Lower leg skin (tissue), 4 donors: ENCODE data around the gene PPFIBP2. TPM values are rescaled to one million over a fixed set of nuclear protein-coding genes. Genes with fewer than 3 reads are reported as not detected.
A peak's percentile ranks its signal among the peaks of the same experiment; 100 is the strongest.

Source experiments
- DNase-seq, 2 donors: peaks; one replicate each; pipeline ENCODE4 v3.0.0-alpha.2; 2019; ENCODE audit warnings: low spot score in 2 of 2
- H3K4me3 ChIP-seq: fragments of 200-600 bp; sonication (generic); 2 replicates; pipeline ENCODE4 v1.5.1; 2017; ENCODE audit warnings: mild to moderate bottlenecking, low read depth; ENCODE audit not compliant: poor library complexity, severe bottlenecking
- POLR2A ChIP-seq, 2 donors: fragments of 450-650 bp; IDR thresholded peaks; one replicate each; pipeline ENCODE4 v1.6.1; 2016 to 2017; ENCODE audit warnings: antibody characterized with exemption in 2 of 2, mild to moderate bottlenecking in 1 of 2, moderate library complexity in 1 of 2
- WGBS, 2 donors: methylation state at CpG; one replicate each; pipeline ENCODE4 v1.1.5; 2018; 5-methylcytosine and 5-hydroxymethylcytosine counted together
- intact Hi-C: fragments of 100-400 bp; cut with DNase I; formaldehyde crosslinking; loops from one replicate; pipeline ENCODE4 v1.15.0; 2023; ENCODE audit warnings: low total_unique reads
- total RNA-seq, 4 donors: library from RNA; depleted of rRNA; stranded (reverse); fragments of >200 nt; gene quantifications; one replicate each; pipeline ENCODE4 v1.1.0, GENCODE V29; 2016
- TF ChIP-seq, protein P1 (sequence below), 3 donors: fragments of 450-650 bp; IDR thresholded peaks; one replicate each; pipeline ENCODE4 v1.5.1; 2016; ENCODE audit warnings: antibody characterized with exemption in 3 of 3, mild to moderate bottlenecking in 3 of 3, moderate library complexity in 2 of 3

The PPFIBP2 gene
- 10 to 100 TPM; 56.6 to 87.1 (median 69.5) TPM for total RNA-seq

DNA sequence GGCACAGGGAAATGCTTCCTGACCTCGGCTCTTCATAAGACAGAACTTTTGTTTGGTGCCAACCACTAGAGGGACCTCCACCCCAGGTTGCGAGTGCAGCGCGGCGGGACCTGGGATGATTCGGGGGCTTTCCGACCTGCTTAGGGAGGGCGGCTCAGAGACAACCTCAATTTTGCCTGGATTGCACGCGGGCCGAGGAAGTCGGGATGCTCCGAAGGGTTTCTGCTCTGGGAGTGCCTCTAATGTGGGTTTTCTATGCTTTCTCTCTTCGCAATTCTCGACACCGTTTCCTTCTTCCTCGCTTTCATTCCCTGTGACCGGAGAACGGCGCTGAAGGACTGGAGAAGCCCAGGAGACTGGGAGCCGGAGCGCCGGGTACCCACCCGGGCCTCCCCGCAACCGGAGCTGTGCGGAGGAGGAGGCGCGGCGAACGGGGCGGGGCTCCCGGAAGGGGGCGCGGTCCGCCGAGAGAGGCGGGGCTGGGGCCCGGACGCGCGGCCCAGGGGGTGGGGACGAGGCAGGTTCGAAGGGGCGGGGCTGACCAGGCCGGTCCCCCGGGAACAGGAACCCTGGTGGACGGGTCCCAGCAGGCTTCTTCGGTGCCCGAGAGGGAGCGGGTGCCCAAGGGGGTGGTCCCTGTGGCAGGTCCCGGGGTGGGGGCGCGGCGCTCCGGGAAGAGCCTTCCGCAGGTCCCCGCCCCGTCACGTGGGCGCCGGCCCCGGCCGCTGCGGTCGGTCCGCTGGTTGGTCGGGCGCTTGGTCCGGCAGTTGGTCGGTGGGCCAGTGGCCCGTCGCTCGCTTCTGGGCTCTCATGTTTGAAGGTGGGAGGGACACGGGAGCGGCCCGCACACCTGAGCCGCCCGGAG is at the start of gene PPFIBP2:
Gene PPFIBP2, plus strand, starts transcription at position 766 of the 865 bp plus-strand sequence. CDS start 35,477 bp downstream, outside the sequence.
- DNase-seq = peak; percentile 84 to 96

DNA sequence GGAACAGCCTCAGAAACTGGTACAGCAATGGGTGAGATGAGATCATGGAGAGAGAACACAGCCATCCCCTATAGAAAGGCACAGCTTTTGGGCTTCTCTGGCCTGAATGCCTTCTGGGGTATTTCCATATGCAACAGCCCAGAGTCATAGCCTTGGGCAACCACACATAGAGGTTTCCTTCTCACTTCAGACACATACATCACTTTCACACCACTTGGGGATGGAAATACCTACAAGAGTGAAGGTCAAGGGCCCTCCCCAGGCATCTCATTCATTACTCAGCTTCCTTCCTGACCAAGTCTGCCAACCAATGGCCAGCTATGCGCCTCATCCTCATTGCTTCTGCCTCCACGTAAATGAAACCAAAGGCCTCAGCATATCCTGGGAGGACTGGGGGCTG is 46.1 kb upstream of the PPFIBP2 start:
- intact Hi-C loops = no loop called here
- 78 to 81% methylated on average over 2 of the region's 2 CpGs for WGBS, 2 donors
- no peak for TF ChIP-seq POLR2A (IDR thresholded peaks at IDR 0.05)
- TF ChIP-seq, protein P1, sequence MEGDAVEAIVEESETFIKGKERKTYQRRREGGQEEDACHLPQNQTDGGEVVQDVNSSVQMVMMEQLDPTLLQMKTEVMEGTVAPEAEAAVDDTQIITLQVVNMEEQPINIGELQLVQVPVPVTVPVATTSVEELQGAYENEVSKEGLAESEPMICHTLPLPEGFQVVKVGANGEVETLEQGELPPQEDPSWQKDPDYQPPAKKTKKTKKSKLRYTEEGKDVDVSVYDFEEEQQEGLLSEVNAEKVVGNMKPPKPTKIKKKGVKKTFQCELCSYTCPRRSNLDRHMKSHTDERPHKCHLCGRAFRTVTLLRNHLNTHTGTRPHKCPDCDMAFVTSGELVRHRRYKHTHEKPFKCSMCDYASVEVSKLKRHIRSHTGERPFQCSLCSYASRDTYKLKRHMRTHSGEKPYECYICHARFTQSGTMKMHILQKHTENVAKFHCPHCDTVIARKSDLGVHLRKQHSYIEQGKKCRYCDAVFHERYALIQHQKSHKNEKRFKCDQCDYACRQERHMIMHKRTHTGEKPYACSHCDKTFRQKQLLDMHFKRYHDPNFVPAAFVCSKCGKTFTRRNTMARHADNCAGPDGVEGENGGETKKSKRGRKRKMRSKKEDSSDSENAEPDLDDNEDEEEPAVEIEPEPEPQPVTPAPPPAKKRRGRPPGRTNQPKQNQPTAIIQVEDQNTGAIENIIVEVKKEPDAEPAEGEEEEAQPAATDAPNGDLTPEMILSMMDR (IDR thresholded peaks at IDR 0.05) = no peak
- H3K4me3 ChIP-seq = no peak overlapping the region
- DNase-seq = no peak

More for the DNA sequence above, at the start of gene PPFIBP2:
- intact Hi-C loops = no loop called here
- H3K4me3 ChIP-seq = peak within 1 kb of the TSS; percentile 86
- 0% methylated on average over 38 to 58 of the region's 79 CpGs for WGBS, 2 donors
- TF ChIP-seq POLR2A (IDR thresholded peaks at IDR 0.05) = peak in 1 of 2 donors; percentile 54
- TF ChIP-seq, protein P1 (IDR thresholded peaks at IDR 0.05) = no peak

DNA sequence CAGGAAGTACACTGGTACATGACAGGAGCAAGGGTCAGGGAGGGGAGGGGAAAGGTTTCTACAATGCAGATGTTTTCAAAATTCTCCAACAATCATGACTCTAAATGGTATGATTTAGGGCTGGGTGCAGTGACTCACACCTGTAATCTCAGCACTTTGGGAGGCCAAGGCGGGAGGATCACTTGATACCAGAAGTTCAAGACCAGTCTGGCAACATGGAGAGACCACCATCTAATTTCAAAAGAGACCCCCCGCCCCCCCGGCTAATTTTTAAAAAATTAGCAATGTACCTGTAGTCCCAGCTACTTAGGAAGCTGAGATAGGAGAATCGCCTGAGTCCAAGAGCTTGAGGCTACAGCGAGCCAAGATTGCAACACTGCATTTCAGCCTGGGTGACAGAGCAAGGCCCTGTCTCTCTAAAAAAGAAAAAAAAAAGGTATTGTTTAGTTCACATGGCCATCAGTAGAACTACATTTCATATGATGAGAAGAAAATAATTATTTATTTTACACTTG is 44.4 kb upstream of the PPFIBP2 start:
- DNase-seq = no peak
- 96% methylated on average over 5 of the region's 5 CpGs for WGBS, 2 donors
- H3K4me3 ChIP-seq = no peak overlapping the region
- TF ChIP-seq POLR2A (IDR thresholded peaks at IDR 0.05) = no peak
- TF ChIP-seq, protein P1 (IDR thresholded peaks at IDR 0.05) = no peak
- intact Hi-C loops = no loop called here

DNA sequence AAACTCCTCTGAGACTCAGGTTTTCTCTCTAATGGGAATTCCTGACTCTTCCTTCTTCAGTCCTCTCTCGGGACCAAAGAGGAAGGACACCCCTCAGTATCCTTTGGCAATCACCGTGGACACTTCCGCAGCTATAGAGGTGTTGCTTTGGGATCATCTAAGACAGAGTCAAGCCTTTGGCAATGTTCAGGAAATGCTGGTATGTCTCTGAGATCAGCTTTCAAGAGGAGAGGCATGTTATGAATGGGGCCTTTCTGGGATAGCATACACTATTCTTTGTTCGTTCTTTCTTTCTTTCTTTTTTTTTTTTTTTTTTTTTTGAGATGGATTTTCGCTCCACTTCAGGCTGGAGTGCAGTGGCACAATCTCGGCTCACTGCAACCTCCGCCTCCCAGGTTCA is 42.7 kb upstream of the PPFIBP2 start:
- H3K4me3 ChIP-seq = no peak overlapping the region
- DNase-seq = no peak
- TF ChIP-seq POLR2A (IDR thresholded peaks at IDR 0.05) = no peak
- TF ChIP-seq, protein P1 (IDR thresholded peaks at IDR 0.05) = no peak
- WGBS, 2 donors = 84 to 92% methylated on average over 7 of the region's 7 CpGs
- intact Hi-C loops = no loop called here

DNA sequence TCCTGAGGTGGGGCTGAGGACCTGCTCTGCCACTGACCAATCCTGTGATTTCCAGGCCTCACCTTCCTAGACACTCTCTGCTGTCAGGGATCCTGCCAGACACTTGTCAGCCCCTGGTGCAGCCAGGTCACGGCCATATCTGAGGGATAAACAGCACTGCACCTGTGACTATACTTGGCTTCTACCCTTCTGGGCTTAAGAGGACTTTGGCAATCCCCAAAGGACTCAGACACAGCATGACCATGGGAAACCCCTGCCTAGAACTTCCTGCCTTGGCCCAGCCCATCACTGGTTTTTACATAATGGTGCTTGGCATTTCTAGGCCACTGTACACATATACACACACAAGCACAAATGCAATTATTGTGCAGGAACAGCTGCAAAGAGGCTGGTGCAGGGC is 40.1 kb upstream of the PPFIBP2 start:
- intact Hi-C loops = no loop called here
- no peak for TF ChIP-seq POLR2A (IDR thresholded peaks at IDR 0.05)
- TF ChIP-seq, protein P1 (IDR thresholded peaks at IDR 0.05) = no peak
- no peak overlapping the region for H3K4me3 ChIP-seq
- DNase-seq = no peak
- 83 to 89% methylated on average over 1 of the region's 1 CpG for WGBS, 2 donors
